SW 1271 (cell line): Measurements from ENCODE around the gene QRFP.

Experiments
- DNase-seq, 2 experiments: peaks; one replicate each; lab custom pipeline; 2025; lab: John Stamatoyannopoulos, UW

The QRFP gene

DNA sequence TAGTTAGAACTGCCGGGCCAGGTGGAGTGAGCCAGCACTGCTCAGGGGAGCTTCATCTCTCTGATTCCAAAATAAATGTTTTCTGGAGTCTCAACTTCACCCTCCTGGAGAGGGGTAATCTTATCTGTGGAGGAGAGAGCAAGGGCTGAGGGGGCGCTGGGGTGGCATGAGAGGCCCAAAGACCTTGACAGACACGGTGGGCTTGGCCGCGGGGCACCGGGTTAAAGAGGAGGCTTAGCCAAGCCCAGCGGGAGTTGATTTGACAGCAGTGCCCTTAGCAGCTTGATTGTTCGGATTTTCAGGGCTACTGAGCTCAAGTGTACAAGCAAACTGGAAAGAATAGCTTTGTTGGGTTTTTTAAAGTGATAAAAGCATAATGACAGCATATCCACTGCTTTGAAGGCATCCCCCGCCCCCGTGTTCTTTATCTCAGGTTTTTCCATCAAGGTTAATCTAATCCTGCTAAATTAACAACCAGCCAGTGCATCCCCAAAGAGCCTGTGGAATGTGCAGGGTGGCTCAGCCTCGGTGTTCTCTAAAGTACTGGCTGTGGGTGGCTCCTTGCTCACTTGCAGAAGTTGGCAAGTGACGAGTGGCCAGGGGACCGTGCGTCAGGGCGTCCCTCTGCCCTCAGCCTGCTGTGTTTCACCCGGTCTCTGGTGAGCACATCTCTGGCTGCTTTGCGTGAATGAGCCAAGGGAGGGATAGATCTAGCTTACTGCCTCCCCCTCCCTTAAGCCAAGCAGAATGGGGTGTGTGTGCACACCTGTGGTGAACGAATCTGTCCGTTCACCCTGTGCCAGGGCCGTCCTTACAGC is 5.5 kb downstream of the QRFP start:
- no peak for DNase-seq

GRCh38 chr9:130890124-130890523 is 6.5 kb downstream of the QRFP start:
- no peak for DNase-seq

GRCh38 chr9:130888146-130888885 is 8.3 kb downstream of the QRFP start:
- DNase-seq, result no peak

GRCh38 chr9:130887494-130888144 is 9.0 kb downstream of the QRFP start:
- DNase-seq, result no peak

GRCh38 chr9:130886981-130887380 is 9.6 kb downstream of the QRFP start:
- DNase-seq, result no peak

- no peak for DNase-seq
These were observed 10.9 kb downstream of the QRFP start for GRCh38 chr9:130885484-130886375.

- no peak for DNase-seq
These were observed 11.8 kb downstream of the QRFP start for GRCh38 chr9:130884542-130885483.

DNA sequence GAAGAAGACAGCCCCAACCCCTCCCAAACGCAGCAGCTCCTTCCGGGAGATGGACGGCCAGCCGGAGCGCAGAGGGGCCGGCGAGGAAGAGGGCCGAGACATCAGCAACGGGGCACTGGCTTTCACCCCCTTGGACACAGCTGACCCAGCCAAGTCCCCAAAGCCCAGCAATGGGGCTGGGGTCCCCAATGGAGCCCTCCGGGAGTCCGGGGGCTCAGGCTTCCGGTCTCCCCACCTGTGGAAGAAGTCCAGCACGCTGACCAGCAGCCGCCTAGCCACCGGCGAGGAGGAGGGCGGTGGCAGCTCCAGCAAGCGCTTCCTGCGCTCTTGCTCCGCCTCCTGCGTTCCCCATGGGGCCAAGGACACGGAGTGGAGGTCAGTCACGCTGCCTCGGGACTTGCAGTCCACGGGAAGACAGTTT is 12.5 kb downstream of the QRFP start:
- DNase-seq, result no peak

DNA sequence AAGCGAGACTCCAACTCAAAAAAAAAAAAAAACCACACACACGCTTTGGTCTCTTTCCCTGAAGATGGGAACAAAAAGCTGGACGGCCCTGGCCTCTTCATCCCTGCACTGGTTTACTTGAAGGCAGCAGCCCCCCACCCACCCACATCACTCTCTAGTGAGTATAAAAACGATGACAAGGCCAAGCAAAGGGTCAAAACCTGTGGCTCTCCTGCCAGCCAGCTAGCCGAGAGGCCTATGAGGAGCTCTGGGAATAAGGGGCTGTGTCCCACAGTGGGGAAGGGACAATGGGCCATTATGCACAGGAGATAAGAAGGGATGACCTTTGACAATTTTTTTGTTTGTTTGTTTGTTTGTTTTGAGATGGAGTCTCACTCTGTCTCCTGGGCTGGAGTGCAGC is 13.1 kb downstream of the QRFP start:
- DNase-seq, result no peak

- DNase-seq, result no peak
These were observed 13.9 kb downstream of the QRFP start for GRCh38 chr9:130882696-130883225.

DNA sequence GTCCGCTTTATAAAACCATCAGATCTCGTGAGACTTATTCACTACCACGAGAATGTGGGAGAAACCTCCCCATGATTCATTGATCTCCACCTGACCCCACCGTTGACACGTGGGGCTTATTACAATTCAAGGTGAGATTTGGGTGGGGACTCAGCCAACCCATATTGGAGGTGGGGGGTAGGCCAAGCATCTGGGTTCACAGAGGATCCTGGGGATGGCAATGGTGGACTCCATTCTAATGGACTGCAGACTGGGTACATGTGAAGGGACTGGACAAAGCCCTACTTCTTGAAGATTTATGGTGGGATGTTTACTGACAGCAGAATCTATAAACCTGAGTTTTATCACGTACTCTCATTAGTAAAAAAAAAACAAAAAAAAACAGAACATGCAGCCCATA is 15.1 kb downstream of the QRFP start:
- DNase-seq, result no peak

DNA sequence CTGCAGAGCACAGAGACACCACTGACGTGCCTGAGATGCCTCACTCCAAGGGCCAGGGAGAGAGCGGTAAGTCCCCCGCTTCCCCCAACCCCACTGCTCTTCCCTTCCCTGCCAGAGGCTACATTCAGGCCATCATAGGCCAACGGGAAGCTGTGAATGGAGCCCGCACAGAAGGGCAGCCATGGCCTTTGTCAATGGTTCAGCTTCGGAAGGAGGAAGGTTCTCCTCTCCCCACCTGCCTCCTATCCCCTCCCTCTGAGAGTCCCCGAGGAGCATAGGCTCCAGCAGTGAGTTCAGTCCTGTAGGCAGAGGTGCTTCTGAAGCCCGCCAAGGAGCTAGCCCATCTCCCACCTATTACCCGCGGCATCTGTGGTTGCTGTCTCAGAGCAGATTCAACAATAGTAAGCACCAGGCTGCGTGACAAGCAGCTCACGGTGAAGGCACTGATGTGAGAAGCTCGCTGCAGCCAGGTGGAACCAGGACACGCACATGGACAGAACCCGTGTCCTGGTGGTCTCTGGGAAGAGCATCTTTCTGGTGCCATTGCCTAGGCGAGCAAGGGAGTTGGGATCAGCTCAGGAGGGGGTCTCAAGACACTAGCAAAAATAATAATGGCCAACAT is 15.9 kb downstream of the QRFP start:
- DNase-seq, result no peak

GRCh38 chr9:130879863-130880411 is 16.7 kb downstream of the QRFP start:
- no peak for DNase-seq

GRCh38 chr9:130878295-130878694 is 18.3 kb downstream of the QRFP start:
- no peak for DNase-seq

- no peak for DNase-seq
These were observed 19.3 kb downstream of the QRFP start for GRCh38 chr9:130877300-130877699.

DNA sequence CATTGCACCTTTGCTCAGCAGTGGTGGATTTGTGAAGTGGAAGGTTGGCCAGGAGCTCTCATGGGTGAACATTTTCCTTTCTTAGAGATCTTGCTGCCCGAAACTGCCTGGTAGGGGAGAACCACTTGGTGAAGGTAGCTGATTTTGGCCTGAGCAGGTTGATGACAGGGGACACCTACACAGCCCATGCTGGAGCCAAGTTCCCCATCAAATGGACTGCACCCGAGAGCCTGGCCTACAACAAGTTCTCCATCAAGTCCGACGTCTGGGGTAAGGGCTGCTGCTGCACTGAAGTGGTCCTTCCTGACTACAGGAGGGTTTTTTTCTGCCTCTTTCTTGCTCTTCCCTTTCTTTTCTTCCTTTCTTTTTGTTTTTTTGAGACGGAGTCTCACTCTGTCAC is 21.8 kb downstream of the QRFP start:
- no peak for DNase-seq

DNA sequence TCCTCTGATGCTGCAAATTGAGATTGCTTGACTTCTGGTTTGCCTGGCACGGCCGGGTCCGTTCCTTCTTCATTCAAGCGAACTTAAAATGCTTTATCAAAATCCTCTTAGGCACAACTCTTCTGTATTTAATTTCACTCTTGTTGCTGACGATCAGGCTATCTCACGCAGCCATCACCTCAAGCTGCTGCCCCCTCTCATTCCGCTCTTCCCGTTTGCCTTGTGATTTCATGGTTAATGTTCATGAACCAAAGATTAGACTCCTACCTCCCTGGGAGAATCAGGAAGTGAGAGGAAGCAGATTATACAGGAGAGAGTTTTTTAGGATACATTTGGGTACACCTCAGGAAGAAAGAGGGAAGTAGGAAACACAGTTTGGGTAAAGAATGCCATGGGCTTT is 22.6 kb downstream of the QRFP start:
- DNase-seq, result no peak

GRCh38 chr9:130872912-130873503 is 23.6 kb downstream of the QRFP start:
- no peak for DNase-seq

- no peak for DNase-seq
These were observed 24.1 kb downstream of the QRFP start for GRCh38 chr9:130872508-130872907.
